Keratinocyte (primary cell): ENCODE measurements around the gene GNB1.

Experiments
- EZH2 ChIP-seq: IDR thresholded peaks from one replicate; pipeline ENCODE4 v1.6.1; 2012; ENCODE audit warnings: inconsistent platforms, mild to moderate bottlenecking, low read length, moderate library complexity
- TF ChIP-seq, protein P1 (sequence below), 3 experiments: IDR thresholded peaks in 1 of 3; conservative IDR thresholded peaks in 1 of 3; optimal IDR thresholded peaks in 1 of 3; 2 replicates in 2 of 3; 3 replicates in 1 of 3; pipeline versions ENCODE3 to v1.5.1; 2011; ENCODE audit warnings: low read length in 3 of 3, mild to moderate bottlenecking in 3 of 3, moderate library complexity in 2 of 3, control low read depth in 1 of 3, inconsistent platforms in 1 of 3; ENCODE audit not compliant: insufficient read depth in 2 of 3; ENCODE audit errors: extremely low read depth in 1 of 3

DNA sequence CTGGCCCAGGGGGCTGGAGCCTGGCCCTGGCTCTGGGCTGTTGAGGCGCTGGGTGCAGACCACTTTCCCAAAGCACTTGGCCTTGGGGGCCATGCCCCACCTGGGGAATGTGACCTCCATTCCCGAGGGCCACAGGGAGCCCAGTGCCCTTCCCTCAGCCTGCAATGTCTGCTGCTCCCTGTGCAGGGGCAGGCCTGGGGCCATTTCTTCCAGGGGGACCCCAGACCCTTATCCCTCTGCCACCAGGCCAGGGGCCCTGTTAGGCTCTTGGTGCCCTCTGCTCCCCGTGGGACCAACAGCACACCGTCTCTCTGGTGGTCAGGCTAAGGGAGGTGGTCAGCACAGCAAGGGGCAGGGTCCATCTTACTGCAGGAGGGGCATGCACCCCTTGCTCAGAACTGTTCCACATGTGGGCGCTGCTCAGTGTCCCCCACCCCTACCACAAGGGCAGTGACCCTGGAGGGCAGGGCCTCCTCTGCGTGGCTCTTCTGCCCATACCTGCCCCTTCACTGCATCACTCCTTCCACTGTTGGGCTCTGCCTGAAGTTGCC lies 29.2 kb upstream of the GNB1 start:
- TF ChIP-seq, protein P1, sequence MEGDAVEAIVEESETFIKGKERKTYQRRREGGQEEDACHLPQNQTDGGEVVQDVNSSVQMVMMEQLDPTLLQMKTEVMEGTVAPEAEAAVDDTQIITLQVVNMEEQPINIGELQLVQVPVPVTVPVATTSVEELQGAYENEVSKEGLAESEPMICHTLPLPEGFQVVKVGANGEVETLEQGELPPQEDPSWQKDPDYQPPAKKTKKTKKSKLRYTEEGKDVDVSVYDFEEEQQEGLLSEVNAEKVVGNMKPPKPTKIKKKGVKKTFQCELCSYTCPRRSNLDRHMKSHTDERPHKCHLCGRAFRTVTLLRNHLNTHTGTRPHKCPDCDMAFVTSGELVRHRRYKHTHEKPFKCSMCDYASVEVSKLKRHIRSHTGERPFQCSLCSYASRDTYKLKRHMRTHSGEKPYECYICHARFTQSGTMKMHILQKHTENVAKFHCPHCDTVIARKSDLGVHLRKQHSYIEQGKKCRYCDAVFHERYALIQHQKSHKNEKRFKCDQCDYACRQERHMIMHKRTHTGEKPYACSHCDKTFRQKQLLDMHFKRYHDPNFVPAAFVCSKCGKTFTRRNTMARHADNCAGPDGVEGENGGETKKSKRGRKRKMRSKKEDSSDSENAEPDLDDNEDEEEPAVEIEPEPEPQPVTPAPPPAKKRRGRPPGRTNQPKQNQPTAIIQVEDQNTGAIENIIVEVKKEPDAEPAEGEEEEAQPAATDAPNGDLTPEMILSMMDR (optimal IDR thresholded peaks at IDR 0.05 in 1 of 3, IDR thresholded peaks at IDR 0.05 in 1 of 3, conservative IDR thresholded peaks at IDR 0.05 in 1 of 3; ENCODE audit: extremely low read depth in 1 of 3, insufficient read depth in 2 of 3, low read length in 3 of 3) = no peak
- TF ChIP-seq EZH2 = no peak
